AML-193 (cell line): ENCODE results near the gene ARL3.
A peak's percentile ranks its signal among the peaks of the same experiment; 100 is the strongest.
"Not testable (repeated sequence)": the region's sequence is repeated elsewhere in the genome, so short reads cannot be mapped to it uniquely, and the experiment has no call there.

Experiments
- DNase-seq, 2 experiments: peaks; one replicate each; lab custom pipeline; 2025; lab: John Stamatoyannopoulos, UW

The ARL3 gene

GRCh38 chr10:102713814-102714620 lies at the start of gene ARL3:
ARL3 (minus strand) TSS chr10:102714397; CDS start chr10:102714275, 122 bp downstream.
- peak; percentile 95 to 97 for DNase-seq

- DNase-seq: no peak
These were observed 48.9 kb upstream of the ARL3 start for GRCh38 chr10:102763037-102763607.

GRCh38 chr10:102762401-102763015 lies 48.3 kb upstream of the ARL3 start:
- DNase-seq: no peak

- no peak for DNase-seq
These were observed 47.8 kb upstream of the ARL3 start for GRCh38 chr10:102761981-102762380.

GRCh38 chr10:102759497-102760210 lies 45.5 kb upstream of the ARL3 start:
- no peak for DNase-seq

- DNase-seq: not testable (repeated sequence)
These were observed 44.7 kb upstream of the ARL3 start for GRCh38 chr10:102758933-102759262.

- DNase-seq: no peak
These were observed 44.2 kb upstream of the ARL3 start for GRCh38 chr10:102758240-102758932.

GRCh38 chr10:102757323-102757722 lies 43.1 kb upstream of the ARL3 start:
- no peak for DNase-seq

- DNase-seq: no peak
These were observed 39.5 kb upstream of the ARL3 start for GRCh38 chr10:102753718-102754117.

- DNase-seq: peak; percentile 46 to 67
These were observed 38.9 kb upstream of the ARL3 start for GRCh38 chr10:102752934-102753664.

- no peak for DNase-seq
These were observed 38.2 kb upstream of the ARL3 start for GRCh38 chr10:102752266-102752930.

GRCh38 chr10:102745157-102745556 lies 31.0 kb upstream of the ARL3 start:
- DNase-seq: no peak

GRCh38 chr10:102744374-102745051 lies 30.3 kb upstream of the ARL3 start:
- no peak for DNase-seq

- peak; percentile 98 to 99 for DNase-seq
These were observed 29.6 kb upstream of the ARL3 start, which contains the start of gene WBP1L for GRCh38 chr10:102743588-102744373. WBP1L (plus strand) TSS chr10:102743948; CDS start chr10:102744054, 106 bp downstream.

- DNase-seq: no peak
These were observed 28.9 kb upstream of the ARL3 start for GRCh38 chr10:102743078-102743587.

GRCh38 chr10:102742313-102742712 lies 28.1 kb upstream of the ARL3 start:
- not testable (repeated sequence) for DNase-seq

- no peak for DNase-seq
These were observed 27.6 kb upstream of the ARL3 start for GRCh38 chr10:102741726-102742237.

- no peak for DNase-seq
These were observed 26.0 kb upstream of the ARL3 start for GRCh38 chr10:102740229-102740628.

- peak; percentile 37 to 45 for DNase-seq
These were observed 24.5 kb upstream of the ARL3 start for GRCh38 chr10:102738692-102739121.
